Stimulated activated CD4-positive, alpha-beta T cell treated with anti-CD3 and anti-CD28 coated beads, Interleukin-12 subunit alpha, Interleukin-12 subunit beta, amount 100 ng/mL, for 24 hours (primary cell): ENCODE results near the gene TEX10.
"Not testable (repeated sequence)": the region's sequence is repeated elsewhere in the genome, so short reads cannot be mapped to it uniquely, and the experiment has no call there.

Experiments used
- DNase-seq, 2 experiments: peaks; one replicate each; pipeline ENCODE4 v3.0.0-alpha.2; 2020; ENCODE audit warnings: low read depth in 2 of 2

The TEX10 gene

GRCh38 chr9:100350188-100350587 lies 2.6 kb downstream of the TEX10 start:
- DNase-seq, result no peak

GRCh38 chr9:100346836-100347235 lies 5.9 kb downstream of the TEX10 start:
- no peak for DNase-seq

GRCh38 chr9:100341889-100342288 lies 10.9 kb downstream of the TEX10 start:
- DNase-seq, result no peak

GRCh38 chr9:100340224-100340623 lies 12.5 kb downstream of the TEX10 start:
- no peak for DNase-seq

- DNase-seq, result not testable (repeated sequence)
These were observed 14.0 kb downstream of the TEX10 start for GRCh38 chr9:100338736-100339135.

- no peak for DNase-seq
These were observed 28.0 kb downstream of the TEX10 start for GRCh38 chr9:100324594-100325200.

GRCh38 chr9:100322954-100323536 lies 29.7 kb downstream of the TEX10 start:
- DNase-seq, result peak in 1 of 2 experiments; percentile 2

GRCh38 chr9:100317706-100318105 lies 35.0 kb downstream of the TEX10 start:
- no peak for DNase-seq

- no peak for DNase-seq
These were observed 37.2 kb downstream of the TEX10 start for GRCh38 chr9:100315561-100315960.

GRCh38 chr9:100309992-100310391 lies 42.8 kb downstream of the TEX10 start:
- no peak for DNase-seq

- no peak for DNase-seq
These were observed 43.7 kb downstream of the TEX10 start for GRCh38 chr9:100308965-100309564.

- no peak for DNase-seq
These were observed 45.7 kb downstream of the TEX10 start for GRCh38 chr9:100307080-100307479.

- no peak for DNase-seq
These were observed 46.5 kb downstream of the TEX10 start for GRCh38 chr9:100306283-100306682.

- no peak for DNase-seq
These were observed 49.0 kb downstream of the TEX10 start for GRCh38 chr9:100303747-100304146.

- no peak for DNase-seq
These were observed 54.4 kb downstream of the TEX10 start for GRCh38 chr9:100298378-100298777.

GRCh38 chr9:100296407-100296806 lies 56.3 kb downstream of the TEX10 start:
- DNase-seq, result no peak

GRCh38 chr9:100295240-100295639 lies 57.5 kb downstream of the TEX10 start:
- DNase-seq, result no peak

GRCh38 chr9:100294806-100295205 lies 57.9 kb downstream of the TEX10 start:
- DNase-seq, result no peak

GRCh38 chr9:100294341-100294740 lies 58.4 kb downstream of the TEX10 start:
- DNase-seq, result no peak

GRCh38 chr9:100292414-100292813 lies 60.3 kb downstream of the TEX10 start:
- DNase-seq, result no peak

- no peak for DNase-seq
These were observed 62.0 kb downstream of the TEX10 start for GRCh38 chr9:100290714-100291113.

GRCh38 chr9:100287186-100287585 lies 65.6 kb downstream of the TEX10 start:
- no peak for DNase-seq

- no peak for DNase-seq
These were observed 66.5 kb downstream of the TEX10 start for GRCh38 chr9:100286257-100286656.
